Activated naive CD8-positive, alpha-beta T cell treated with anti-CD3 and anti-CD28 coated beads, Interleukin-2, amount 10 ng/mL, durations not matched to agents 7 days and 5 days (primary cell): Measurements from ENCODE around the gene CYP2W1. TPM values are rescaled to one million over a fixed set of nuclear protein-coding genes. Genes with fewer than 3 reads are reported as not detected.
A peak's percentile ranks its signal among the peaks of the same experiment; 100 is the strongest.

ENCODE experiments used
- ATAC-seq: fragments of 150-1000 bp; cut with Tn5 transposase; one replicate; pipeline ENCODE4 v1.10.0; 2021; ENCODE audit warnings: low read depth, moderate library complexity
- POLR2A ChIA-PET: fragments of 350-600 bp; sonication (Branson Sonifier 250); formaldehyde crosslinking; loops from one replicate; lab custom pipeline; 2021; ENCODE audit warnings: antibody characterized with exemption; lab: Charles Lee
- DNase-seq: peaks from one replicate; pipeline ENCODE4 v3.0.0; 2021
- H3K27ac Mint-ChIP-seq: one replicate; pipeline ENCODE4 v1.8.0; 2022; ENCODE audit warnings: mild to moderate bottlenecking, mixed read lengths
- H3K27me3 Mint-ChIP-seq: one replicate; pipeline ENCODE4 v1.8.0; 2022; ENCODE audit warnings: mild to moderate bottlenecking, moderate library complexity, mixed read lengths
- H3K36me3 Mint-ChIP-seq: one replicate; pipeline ENCODE4 v1.8.0; 2021; ENCODE audit warnings: mild to moderate bottlenecking, mixed read lengths
- H3K4me1 Mint-ChIP-seq: one replicate; pipeline ENCODE4 v1.8.0; 2021; ENCODE audit warnings: mixed read lengths
- H3K4me3 Mint-ChIP-seq: one replicate; pipeline ENCODE4 v1.8.0; 2022; ENCODE audit warnings: mild to moderate bottlenecking, moderate library complexity, mixed read lengths
- H3K9me3 Mint-ChIP-seq: one replicate; pipeline ENCODE4 v1.8.0; 2021; ENCODE audit warnings: mixed read lengths
- total RNA-seq, 2 experiments: library from RNA; stranded (reverse); gene quantifications; one replicate each; pipeline ENCODE4 v1.2.3, GENCODE V29; 2021

CYP2W1 gene
- total RNA-seq, 2 experiments from 2014 or later, result not detected

GRCh38 chr7:966291-967069 is 16.5 kb upstream of the CYP2W1 start:
- no peaks in the 10 kb centered on the region for H3K27me3 Mint-ChIP-seq
- POLR2A ChIA-PET, result interaction anchor here (0.7 to 2.4 kb wide), 2 partner anchors 9 to 627 kb away, joined by 4 to 12 read pairs; partner anchors contain the start of gene COX19
- H3K9me3 Mint-ChIP-seq, result no peaks in the 10 kb centered on the region
- H3K4me1 Mint-ChIP-seq, result peaks cover 20% of the 10 kb centered on the region
- DNase-seq (no peak), ATAC-seq (no peak)
- peak overlapping the region; percentile 6 for H3K4me3 Mint-ChIP-seq
- H3K27ac Mint-ChIP-seq, result no peak overlapping the region
- peaks cover 15% of the 10 kb centered on the region for H3K36me3 Mint-ChIP-seq

- no peak for ATAC-seq
- DNase-seq, result no peak
- Mint-ChIP-seq H3K9me3 (no peaks in the 10 kb centered on the region), H3K36me3 (peaks cover 18% of the 10 kb centered on the region), H3K4me1 (peaks cover 20% of the 10 kb centered on the region), H3K27me3 (no peaks in the 10 kb centered on the region), H3K27ac (no peak overlapping the region), H3K4me3 (no peak overlapping the region)
- POLR2A ChIA-PET, result interaction anchor here (1.2 to 2.4 kb wide), 2 partner anchors 8 to 14 kb away, joined by 6 to 12 read pairs; partner anchors contain the start of gene COX19
Measured at GRCh38 chr7:967361-968082, 15.5 kb upstream of the CYP2W1 start.

DNA sequence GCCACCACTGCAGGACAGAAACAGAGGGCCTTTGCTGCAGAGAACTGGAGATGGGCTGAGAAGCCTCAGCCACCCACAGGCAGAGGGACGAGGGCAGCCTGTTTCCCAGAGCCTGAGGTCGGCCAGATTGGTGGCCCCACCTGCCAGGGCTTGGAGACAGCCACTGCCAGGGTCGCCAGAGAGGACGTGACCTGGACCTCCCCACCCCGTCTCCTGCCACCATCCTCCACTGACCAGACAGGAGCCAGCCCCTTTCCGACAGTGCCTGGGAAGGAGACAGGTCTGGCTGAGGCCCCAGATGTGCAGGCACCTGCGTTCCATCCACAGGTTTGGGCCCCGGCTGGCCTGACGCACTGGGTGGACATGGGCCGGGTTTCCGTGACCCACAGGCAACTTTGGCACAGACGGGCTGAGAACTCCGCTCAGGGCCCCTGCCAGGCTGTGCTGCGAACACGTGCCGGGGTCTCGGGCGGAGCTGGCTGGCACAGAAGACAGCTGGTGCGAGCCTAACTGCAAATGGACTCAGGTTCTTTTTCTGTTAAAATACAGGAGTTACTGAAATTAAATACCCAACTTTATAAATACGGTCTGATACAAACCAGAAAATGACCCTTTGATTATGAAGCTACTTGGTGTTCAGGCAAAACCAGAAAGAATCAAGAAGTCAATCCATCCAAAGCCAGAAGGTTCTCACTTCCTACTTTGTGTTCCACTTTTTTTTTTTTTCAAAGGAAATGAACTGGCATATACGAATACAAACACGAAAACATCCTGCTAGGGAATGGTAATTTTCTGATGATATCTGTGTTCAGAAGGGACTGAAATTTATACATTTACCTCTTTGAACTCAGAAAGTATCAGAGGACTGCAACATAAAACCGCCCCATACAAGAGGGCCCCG is 14.5 kb upstream of the CYP2W1 start:
- no peak for DNase-seq
- Mint-ChIP-seq H3K9me3 (no peaks in the 10 kb centered on the region), H3K27me3 (no peaks in the 10 kb centered on the region), H3K4me1 (peaks cover 24% of the 10 kb centered on the region), H3K4me3 (no peak overlapping the region), H3K36me3 (peaks cover 18% of the 10 kb centered on the region), H3K27ac (no peak overlapping the region)
- no peak for ATAC-seq
- POLR2A ChIA-PET, result interaction anchor here (0.7 to 1.2 kb wide), 2 partner anchors 15 to 186 kb away, joined by 3 to 6 read pairs; no protein-coding TSS in a partner anchor

DNA sequence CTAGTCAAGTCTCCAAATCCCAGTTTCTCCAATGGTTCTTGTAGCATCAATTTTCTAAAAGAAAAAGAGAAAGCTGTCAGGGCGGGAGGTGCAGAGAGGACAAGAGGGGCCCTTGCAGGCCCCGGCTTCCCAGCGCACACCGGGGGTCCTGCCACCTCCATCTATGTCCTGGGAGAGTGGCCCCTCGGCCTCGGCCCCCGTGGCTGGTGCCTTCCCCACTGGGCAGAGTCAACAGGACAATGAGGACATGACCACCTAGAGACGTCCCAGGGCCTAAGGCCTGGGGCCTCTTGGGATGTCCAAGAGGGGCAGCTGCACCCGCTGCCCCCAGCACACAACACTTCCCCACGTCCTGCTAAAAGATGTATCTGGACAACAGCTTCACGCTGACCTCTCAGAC is 13.6 kb upstream of the CYP2W1 start:
- POLR2A ChIA-PET, result interaction anchor here (0.7 kb wide), 2 partner anchors 19 to 185 kb away, joined by 3 to 5 read pairs; no protein-coding TSS in a partner anchor
- Mint-ChIP-seq H3K4me3 (no peak overlapping the region), H3K9me3 (no peaks in the 10 kb centered on the region), H3K36me3 (peaks cover 18% of the 10 kb centered on the region), H3K27me3 (no peaks in the 10 kb centered on the region), H3K4me1 (peaks cover 26% of the 10 kb centered on the region), H3K27ac (no peak overlapping the region)
- DNase-seq, result no peak
- no peak for ATAC-seq

GRCh38 chr7:970744-971143 is 12.2 kb upstream of the CYP2W1 start:
- no peaks in the 10 kb centered on the region for H3K27me3 Mint-ChIP-seq
- POLR2A ChIA-PET, result no interaction called here
- DNase-seq (no peak), ATAC-seq (no peak)
- peaks cover 18% of the 10 kb centered on the region for H3K36me3 Mint-ChIP-seq
- peaks cover 21% of the 10 kb centered on the region for H3K4me1 Mint-ChIP-seq
- no peaks in the 10 kb centered on the region for H3K9me3 Mint-ChIP-seq
- no peak overlapping the region for H3K27ac Mint-ChIP-seq
- H3K4me3 Mint-ChIP-seq, result no peak overlapping the region

GRCh38 chr7:972110-972509 is 10.9 kb upstream of the CYP2W1 start:
- H3K27me3 Mint-ChIP-seq, result no peaks in the 10 kb centered on the region
- no peak overlapping the region for H3K27ac Mint-ChIP-seq
- H3K4me1 Mint-ChIP-seq, result peaks cover 16% of the 10 kb centered on the region
- peaks cover 14% of the 10 kb centered on the region for H3K36me3 Mint-ChIP-seq
- DNase-seq, result no peak
- POLR2A ChIA-PET, result no interaction called here
- ATAC-seq, result no peak
- no peak overlapping the region for H3K4me3 Mint-ChIP-seq
- H3K9me3 Mint-ChIP-seq, result no peaks in the 10 kb centered on the region

- ATAC-seq, result no peak
- Mint-ChIP-seq H3K27ac (no peak overlapping the region), H3K27me3 (no peaks in the 10 kb centered on the region), H3K4me3 (peak overlapping the region; percentile 56), H3K9me3 (no peaks in the 10 kb centered on the region), H3K4me1 (peaks cover 16% of the 10 kb centered on the region), H3K36me3 (peaks cover 12% of the 10 kb centered on the region)
- DNase-seq, result no peak
- POLR2A ChIA-PET, result interaction anchor here (1.1 kb wide), 1 partner anchor 8 kb away, joined by 5 read pairs; no protein-coding TSS in a partner anchor
Measured at GRCh38 chr7:972676-973309, 10.2 kb upstream of the CYP2W1 start.

- no peak overlapping the region for H3K27ac Mint-ChIP-seq
- ATAC-seq, result no peak
- no peaks in the 10 kb centered on the region for H3K27me3 Mint-ChIP-seq
- no peak for DNase-seq
- H3K4me1 Mint-ChIP-seq, result peaks cover 16% of the 10 kb centered on the region
- H3K4me3 Mint-ChIP-seq, result peak overlapping the region; percentile 56
- H3K9me3 Mint-ChIP-seq, result no peaks in the 10 kb centered on the region
- POLR2A ChIA-PET, result interaction anchor here (1.0 to 2.9 kb wide), 3 partner anchors 9 to 50 kb away, joined by 5 to 27 read pairs (median 6); no protein-coding TSS in a partner anchor
- H3K36me3 Mint-ChIP-seq, result peaks cover 10% of the 10 kb centered on the region
Measured at GRCh38 chr7:973312-973711, 9.7 kb upstream of the CYP2W1 start.

- ATAC-seq (no peak), DNase-seq (no peak)
- H3K4me1 Mint-ChIP-seq, result peaks cover 16% of the 10 kb centered on the region
- peak overlapping the region; percentile 89 for H3K27ac Mint-ChIP-seq
- no peaks in the 10 kb centered on the region for H3K27me3 Mint-ChIP-seq
- H3K4me3 Mint-ChIP-seq, result peak overlapping the region; percentile 93
- H3K36me3 Mint-ChIP-seq, result peaks cover 10% of the 10 kb centered on the region
- POLR2A ChIA-PET, result interaction anchor here (0.6 to 2.9 kb wide), 15 partner anchors 7 to 1259 kb away, joined by 3 to 27 read pairs (median 5); partner anchors contain the start of genes GET4 and ZFAND2A
- H3K9me3 Mint-ChIP-seq, result no peaks in the 10 kb centered on the region
Measured at GRCh38 chr7:974172-974571, 8.8 kb upstream of the CYP2W1 start.

GRCh38 chr7:974820-975681 is 7.9 kb upstream of the CYP2W1 start, which contains the start of gene COX19:
Gene COX19 (minus strand): TSS chr7:975549. CDS start chr7:975509, 40 bp downstream.
- Mint-ChIP-seq H3K27ac (peak within 1 kb of the TSS; percentile 89), H3K4me1 (peaks cover 16% of the 10 kb centered on the region), H3K36me3 (peaks cover 10% of the 10 kb centered on the region), H3K9me3 (no peaks in the 10 kb centered on the region), H3K27me3 (no peaks in the 10 kb centered on the region), H3K4me3 (peak within 1 kb of the TSS; percentile 93)
- ATAC-seq (peak; percentile 94), DNase-seq (peak; percentile 93)
- POLR2A ChIA-PET, result interaction anchor here (0.6 to 2.9 kb wide), 23 partner anchors 8 to 216 kb away, joined by 3 to 27 read pairs (median 5); partner anchors contain the start of genes GET4 and ZFAND2A

- Mint-ChIP-seq H3K4me3 (peak overlapping the region; percentile 93), H3K27me3 (no peaks in the 10 kb centered on the region), H3K9me3 (no peaks in the 10 kb centered on the region), H3K27ac (no peak overlapping the region), H3K36me3 (peaks cover 9% of the 10 kb centered on the region), H3K4me1 (peaks cover 14% of the 10 kb centered on the region)
- DNase-seq, result no peak
- no peak for ATAC-seq
- POLR2A ChIA-PET, result interaction anchor here (0.6 to 2.9 kb wide), 16 partner anchors 8 to 184 kb away, joined by 3 to 27 read pairs (median 5); partner anchors contain the start of genes GET4 and ZFAND2A
Measured at GRCh38 chr7:975702-976473, 7.1 kb upstream of the CYP2W1 start.
